ENCODE results near the gene GALC. TPM values are rescaled to one million over a fixed set of nuclear protein-coding genes. Genes with fewer than 3 reads are reported as not detected.

Gene GALC
- total RNA-seq, 1 donor from 2014 or later = 33.3 TPM

DNA sequence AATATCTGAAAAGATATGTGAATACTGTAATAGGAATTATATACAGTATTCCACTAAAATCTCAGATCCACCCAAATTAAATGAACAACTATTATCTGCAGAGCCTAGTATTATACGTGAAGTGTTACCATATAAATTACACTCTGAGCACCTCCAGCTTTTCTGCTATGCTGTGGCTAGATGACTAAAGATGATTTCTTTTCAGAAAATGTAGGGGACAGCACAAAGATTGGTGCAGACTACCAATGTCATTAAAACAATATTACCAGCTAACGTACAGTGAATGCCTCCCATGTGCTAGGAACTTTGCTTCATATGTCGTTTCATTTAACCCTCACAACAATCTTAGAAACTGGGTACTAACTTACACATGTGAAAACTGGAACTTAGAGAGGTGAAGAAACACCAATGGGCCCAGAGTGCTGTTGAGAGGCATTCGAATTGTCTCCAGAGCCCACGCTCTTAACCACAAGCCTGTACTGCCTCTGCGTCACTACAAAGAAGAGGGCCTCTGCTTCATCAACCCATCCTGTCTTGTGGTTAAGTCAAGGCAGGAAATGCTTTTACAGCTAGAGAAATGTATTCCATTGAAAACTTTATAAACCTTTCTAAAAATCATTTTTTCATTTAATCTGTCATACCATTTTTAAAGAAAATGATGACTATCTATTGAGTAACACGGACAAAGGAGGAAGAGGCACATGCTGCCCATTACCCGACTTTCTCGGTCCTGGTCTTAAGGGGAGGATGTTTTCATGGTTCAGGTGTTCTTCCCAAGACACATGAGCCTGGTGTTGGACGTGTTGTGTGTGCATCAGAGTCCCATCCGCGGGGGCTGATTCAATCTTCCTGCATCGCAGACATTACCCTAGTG is 13.2 kb upstream of the GALC start:
- Histone ChIP-seq H3K27me3 (ENCODE audit: control insufficient read depth, insufficient read depth, low read length) (no peaks in the 10 kb centered on the region), H3K4me3 (ENCODE audit: low read depth, low read length) (no peak overlapping the region), H3K36me3 (ENCODE audit: control insufficient read depth, insufficient read depth, low read length) (no peaks in the 10 kb centered on the region)
- DNase-seq (ENCODE audit: low read depth) = no peak
- TF ChIP-seq, protein P1, sequence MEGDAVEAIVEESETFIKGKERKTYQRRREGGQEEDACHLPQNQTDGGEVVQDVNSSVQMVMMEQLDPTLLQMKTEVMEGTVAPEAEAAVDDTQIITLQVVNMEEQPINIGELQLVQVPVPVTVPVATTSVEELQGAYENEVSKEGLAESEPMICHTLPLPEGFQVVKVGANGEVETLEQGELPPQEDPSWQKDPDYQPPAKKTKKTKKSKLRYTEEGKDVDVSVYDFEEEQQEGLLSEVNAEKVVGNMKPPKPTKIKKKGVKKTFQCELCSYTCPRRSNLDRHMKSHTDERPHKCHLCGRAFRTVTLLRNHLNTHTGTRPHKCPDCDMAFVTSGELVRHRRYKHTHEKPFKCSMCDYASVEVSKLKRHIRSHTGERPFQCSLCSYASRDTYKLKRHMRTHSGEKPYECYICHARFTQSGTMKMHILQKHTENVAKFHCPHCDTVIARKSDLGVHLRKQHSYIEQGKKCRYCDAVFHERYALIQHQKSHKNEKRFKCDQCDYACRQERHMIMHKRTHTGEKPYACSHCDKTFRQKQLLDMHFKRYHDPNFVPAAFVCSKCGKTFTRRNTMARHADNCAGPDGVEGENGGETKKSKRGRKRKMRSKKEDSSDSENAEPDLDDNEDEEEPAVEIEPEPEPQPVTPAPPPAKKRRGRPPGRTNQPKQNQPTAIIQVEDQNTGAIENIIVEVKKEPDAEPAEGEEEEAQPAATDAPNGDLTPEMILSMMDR (IDR thresholded peaks at IDR 0.05; ENCODE audit: insufficient read depth, low read length, poor library complexity, severe bottlenecking) = no peak

DNA sequence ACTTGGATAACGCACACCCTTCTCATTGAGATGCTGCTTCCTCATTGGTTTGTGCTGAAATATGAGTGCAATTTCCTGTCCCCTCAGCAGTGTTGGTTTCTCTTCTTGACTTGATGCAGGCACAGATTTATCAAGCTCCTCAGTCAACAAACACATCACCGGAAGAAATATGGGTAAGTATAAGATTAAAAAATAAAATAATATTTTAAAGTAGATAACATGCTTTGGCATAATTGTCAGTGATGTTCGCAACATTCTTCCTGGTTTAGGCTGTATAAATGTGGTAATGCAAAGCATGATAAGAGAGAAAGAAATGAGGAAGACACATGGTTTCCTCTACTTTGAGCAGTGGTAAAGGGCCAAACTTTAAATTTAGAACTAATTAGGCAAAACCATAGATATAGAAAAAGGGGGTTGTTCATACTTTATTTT is 12.1 kb upstream of the GALC start, which contains the start of gene GPR65:
GPR65 (plus strand) TSS at position 86 of the 432 bp plus-strand sequence. CDS start 5,713 bp downstream, outside the sequence.
- Histone ChIP-seq H3K36me3 (ENCODE audit: control insufficient read depth, insufficient read depth, low read length) (no peaks in the 10 kb centered on the region), H3K27me3 (ENCODE audit: control insufficient read depth, insufficient read depth, low read length) (no peaks in the 10 kb centered on the region), H3K4me3 (ENCODE audit: low read depth, low read length) (no peak within 1 kb of the TSS)
- TF ChIP-seq, protein P1 (IDR thresholded peaks at IDR 0.05; ENCODE audit: insufficient read depth, low read length, poor library complexity, severe bottlenecking) = no peak
- no peak for DNase-seq (ENCODE audit: low read depth)

DNA sequence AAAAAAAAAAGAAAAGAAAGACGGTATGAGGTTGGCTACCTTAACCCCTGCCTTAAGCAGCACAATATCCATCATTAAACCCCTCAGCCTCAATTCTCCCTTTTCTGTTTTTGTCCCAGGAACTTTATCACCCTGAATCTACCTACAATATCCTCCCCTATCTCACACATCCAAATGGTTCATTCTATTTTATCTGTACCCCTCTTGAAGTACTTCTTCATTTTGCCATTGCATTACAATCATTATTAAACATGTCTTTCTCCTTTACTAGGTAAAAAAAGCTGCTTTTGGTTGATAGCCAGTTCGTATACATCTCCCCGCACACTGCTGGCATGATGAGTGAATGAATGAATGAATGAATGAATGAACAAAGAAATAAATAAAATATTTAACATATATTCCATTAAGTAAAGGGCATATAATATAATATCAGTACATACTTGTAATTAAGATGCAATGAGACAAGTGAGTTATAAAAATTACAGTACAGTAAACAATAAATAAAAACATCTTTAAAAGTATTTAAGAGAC is 11.6 kb upstream of the GALC start:
- no peak for DNase-seq (ENCODE audit: low read depth)
- H3K4me3 ChIP-seq (ENCODE audit: low read depth, low read length) = no peak overlapping the region
- no peaks in the 10 kb centered on the region for H3K27me3 ChIP-seq (ENCODE audit: control insufficient read depth, insufficient read depth, low read length)
- TF ChIP-seq, protein P1 (IDR thresholded peaks at IDR 0.05; ENCODE audit: insufficient read depth, low read length, poor library complexity, severe bottlenecking) = no peak
- H3K36me3 ChIP-seq (ENCODE audit: control insufficient read depth, insufficient read depth, low read length) = no peaks in the 10 kb centered on the region

DNA sequence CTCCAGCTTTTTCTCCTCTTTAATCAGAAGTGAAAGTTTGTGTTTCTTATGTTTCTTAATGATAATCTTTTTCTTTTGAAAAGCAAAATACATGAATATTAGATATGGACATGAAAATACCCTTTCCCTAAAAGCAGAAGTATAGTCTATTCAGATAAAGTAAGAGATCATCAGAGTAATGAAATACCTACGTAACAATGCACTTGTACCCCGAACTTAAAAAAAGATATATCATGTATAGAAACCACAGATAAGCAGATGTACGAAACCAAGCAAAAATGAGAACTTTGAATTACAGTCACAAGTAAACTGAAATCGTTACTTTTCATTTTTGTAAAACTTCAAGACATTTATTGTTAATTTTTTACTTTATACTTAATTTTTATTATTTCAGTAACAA is 10.4 kb upstream of the GALC start:
- Histone ChIP-seq H3K27me3 (ENCODE audit: control insufficient read depth, insufficient read depth, low read length) (no peaks in the 10 kb centered on the region), H3K4me3 (ENCODE audit: low read depth, low read length) (no peak overlapping the region), H3K36me3 (ENCODE audit: control insufficient read depth, insufficient read depth, low read length) (no peaks in the 10 kb centered on the region)
- TF ChIP-seq, protein P1 (IDR thresholded peaks at IDR 0.05; ENCODE audit: insufficient read depth, low read length, poor library complexity, severe bottlenecking) = no peak
- no peak for DNase-seq (ENCODE audit: low read depth)

DNA sequence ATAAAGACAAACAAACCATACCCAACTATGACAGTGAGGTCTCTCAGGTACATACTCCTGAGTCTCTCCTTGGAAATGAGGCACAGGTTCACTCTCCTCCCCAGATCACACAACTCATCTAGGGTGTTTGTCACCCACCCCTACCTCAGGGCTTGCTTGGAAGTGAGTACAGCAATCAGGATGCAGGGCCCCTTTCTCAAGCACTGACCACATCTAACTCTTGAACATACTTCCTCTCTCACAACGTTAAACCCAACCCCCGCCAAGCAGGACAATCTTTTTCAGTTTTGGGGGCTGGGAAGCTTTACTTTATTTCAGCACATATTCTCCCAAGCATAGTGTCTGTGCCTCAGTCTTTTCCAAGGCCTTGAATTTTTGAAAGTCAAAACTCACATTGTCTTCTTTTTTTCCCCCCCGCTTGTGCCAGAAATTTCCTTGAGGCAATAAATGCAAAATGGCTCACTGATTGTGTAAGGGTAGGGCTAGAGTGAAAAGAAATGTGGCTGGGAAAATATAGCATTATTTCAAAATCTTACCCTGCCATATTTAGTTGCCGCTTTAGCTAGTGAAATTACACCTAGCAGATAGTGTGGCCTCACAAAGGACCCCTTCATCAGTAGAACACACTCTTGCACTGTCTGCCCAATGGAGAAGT is 9.6 kb upstream of the GALC start:
- no peak overlapping the region for H3K4me3 ChIP-seq (ENCODE audit: low read depth, low read length)
- TF ChIP-seq, protein P1 (IDR thresholded peaks at IDR 0.05; ENCODE audit: insufficient read depth, low read length, poor library complexity, severe bottlenecking) = no peak
- H3K27me3 ChIP-seq (ENCODE audit: control insufficient read depth, insufficient read depth, low read length) = no peaks in the 10 kb centered on the region
- DNase-seq (ENCODE audit: low read depth) = no peak
- H3K36me3 ChIP-seq (ENCODE audit: control insufficient read depth, insufficient read depth, low read length) = no peaks in the 10 kb centered on the region
